Vagina (tissue), 2 donors: ENCODE data around the gene ITPR1. TPM values are rescaled to one million over a fixed set of nuclear protein-coding genes. Genes with fewer than 3 reads are reported as not detected.

Experiments
- DNase-seq, 2 donors: peaks; one replicate each; pipeline ENCODE4 v3.0.0-alpha.2; 2017; ENCODE audit errors: extremely low spot score in 2 of 2
- H3K27ac ChIP-seq: fragments of 200-600 bp; sonication (generic); one replicate; pipeline ENCODE4 v1.5.1; 2019
- H3K27me3 ChIP-seq: fragments of 200-600 bp; sonication (generic); one replicate; pipeline ENCODE4 v1.5.1; 2019
- H3K36me3 ChIP-seq, 2 donors: fragments of 200-600 bp; sonication (generic); one replicate each; pipeline ENCODE4 v1.5.1; 2017 to 2019
- H3K4me1 ChIP-seq: fragments of 200-600 bp; sonication (generic); one replicate; pipeline ENCODE4 v1.5.1; 2019
- H3K4me3 ChIP-seq, 2 donors: fragments of 200-600 bp; sonication (generic); 1 replicate in 1 of 2; 2 replicates in 1 of 2; pipeline ENCODE4 v1.5.1; 2016 to 2019
- H3K9me3 ChIP-seq: fragments of 200-600 bp; sonication (generic); one replicate; pipeline ENCODE4 v1.5.1; 2019
- POLR2A ChIP-seq, 2 donors: fragments of 450-650 bp; IDR thresholded peaks; one replicate each; pipeline ENCODE4 v1.6.1; 2017; ENCODE audit warnings: antibody characterized with exemption in 2 of 2, mild to moderate bottlenecking in 2 of 2, moderate library complexity in 2 of 2
- POLR2AphosphoS5 ChIP-seq, 2 donors: sonication (generic); formaldehyde crosslinking; IDR thresholded peaks; one replicate each; pipeline ENCODE4 v1.9.0; 2017; ENCODE audit warnings: antibody characterized with exemption in 2 of 2, mild to moderate bottlenecking in 2 of 2, low read depth in 1 of 2; ENCODE audit not compliant: insufficient read depth in 1 of 2
- intact Hi-C: fragments of 100-400 bp; cut with DNase I; formaldehyde crosslinking; loops from one replicate; pipeline ENCODE4 v1.15.1; 2023
- total RNA-seq: library from RNA; depleted of rRNA; stranded (reverse); fragments of >200 nt; gene quantifications from one replicate; pipeline ENCODE4 v1.2.3, GENCODE V29; 2016
- TF ChIP-seq, protein P1 (sequence below), 3 experiments: fragments of 450-650 bp in 2 of 3; fragments of 200-600 bp in 1 of 3; sonication (generic) in 1 of 3; IDR thresholded peaks; one replicate each; pipeline ENCODE4 v1.5.1; 2017 to 2019; ENCODE audit warnings: antibody characterized with exemption in 3 of 3, mild to moderate bottlenecking in 2 of 3, moderate library complexity in 2 of 3

The ITPR1 gene
- total RNA-seq, 1 donor from 2014 or later, result 108 TPM

DNA sequence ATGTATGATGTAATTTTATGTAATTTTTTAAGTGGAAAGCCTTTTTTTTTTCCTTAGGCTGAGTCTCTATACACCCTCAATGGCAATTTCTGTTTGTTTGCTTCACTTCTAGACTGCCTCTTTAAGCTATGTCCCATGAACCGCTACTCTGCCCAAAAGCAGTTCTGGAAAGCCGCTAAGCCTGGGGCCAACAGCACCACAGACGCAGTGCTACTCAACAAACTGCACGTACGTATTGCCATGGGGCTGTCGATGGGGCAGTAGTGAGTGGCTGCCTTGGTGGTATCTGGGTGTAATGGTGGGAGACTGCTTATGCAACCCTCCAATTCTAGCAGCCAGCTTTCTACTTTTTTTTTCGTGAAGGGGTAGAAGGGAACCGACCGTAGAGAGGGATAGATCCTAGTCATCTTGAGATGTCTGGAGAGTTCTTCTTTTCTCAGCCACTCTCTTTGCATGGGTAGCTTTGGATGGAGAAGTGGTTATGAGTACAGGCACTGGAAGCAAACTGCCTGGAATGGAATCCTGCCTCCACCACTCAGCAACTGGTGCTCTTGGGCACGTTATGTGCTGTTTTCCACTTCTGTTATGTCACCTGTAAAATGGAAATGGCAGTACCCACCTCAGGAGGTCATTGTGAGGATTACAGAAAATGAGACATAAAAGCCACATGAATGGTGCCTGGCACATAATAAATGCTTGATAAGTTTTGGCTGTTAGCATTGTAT lies 134.7 kb downstream of the ITPR1 start:
- Histone ChIP-seq H3K4me3 (no peak overlapping the region), H3K4me1 (no peaks in the 10 kb centered on the region), H3K36me3 (no peaks in the 10 kb centered on the region), H3K27me3 (no peaks in the 10 kb centered on the region), H3K9me3 (no peaks in the 10 kb centered on the region), H3K27ac (no peak overlapping the region)
- intact Hi-C loops, result no loop called here
- DNase-seq, result no peak
- TF ChIP-seq POLR2AphosphoS5 (IDR thresholded peaks at IDR 0.05; ENCODE audit: insufficient read depth in 1 of 2, low read depth in 1 of 2), result no peak
- TF ChIP-seq POLR2A (IDR thresholded peaks at IDR 0.05), result no peak
- TF ChIP-seq, protein P1, sequence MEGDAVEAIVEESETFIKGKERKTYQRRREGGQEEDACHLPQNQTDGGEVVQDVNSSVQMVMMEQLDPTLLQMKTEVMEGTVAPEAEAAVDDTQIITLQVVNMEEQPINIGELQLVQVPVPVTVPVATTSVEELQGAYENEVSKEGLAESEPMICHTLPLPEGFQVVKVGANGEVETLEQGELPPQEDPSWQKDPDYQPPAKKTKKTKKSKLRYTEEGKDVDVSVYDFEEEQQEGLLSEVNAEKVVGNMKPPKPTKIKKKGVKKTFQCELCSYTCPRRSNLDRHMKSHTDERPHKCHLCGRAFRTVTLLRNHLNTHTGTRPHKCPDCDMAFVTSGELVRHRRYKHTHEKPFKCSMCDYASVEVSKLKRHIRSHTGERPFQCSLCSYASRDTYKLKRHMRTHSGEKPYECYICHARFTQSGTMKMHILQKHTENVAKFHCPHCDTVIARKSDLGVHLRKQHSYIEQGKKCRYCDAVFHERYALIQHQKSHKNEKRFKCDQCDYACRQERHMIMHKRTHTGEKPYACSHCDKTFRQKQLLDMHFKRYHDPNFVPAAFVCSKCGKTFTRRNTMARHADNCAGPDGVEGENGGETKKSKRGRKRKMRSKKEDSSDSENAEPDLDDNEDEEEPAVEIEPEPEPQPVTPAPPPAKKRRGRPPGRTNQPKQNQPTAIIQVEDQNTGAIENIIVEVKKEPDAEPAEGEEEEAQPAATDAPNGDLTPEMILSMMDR (IDR thresholded peaks at IDR 0.05), result no peak

DNA sequence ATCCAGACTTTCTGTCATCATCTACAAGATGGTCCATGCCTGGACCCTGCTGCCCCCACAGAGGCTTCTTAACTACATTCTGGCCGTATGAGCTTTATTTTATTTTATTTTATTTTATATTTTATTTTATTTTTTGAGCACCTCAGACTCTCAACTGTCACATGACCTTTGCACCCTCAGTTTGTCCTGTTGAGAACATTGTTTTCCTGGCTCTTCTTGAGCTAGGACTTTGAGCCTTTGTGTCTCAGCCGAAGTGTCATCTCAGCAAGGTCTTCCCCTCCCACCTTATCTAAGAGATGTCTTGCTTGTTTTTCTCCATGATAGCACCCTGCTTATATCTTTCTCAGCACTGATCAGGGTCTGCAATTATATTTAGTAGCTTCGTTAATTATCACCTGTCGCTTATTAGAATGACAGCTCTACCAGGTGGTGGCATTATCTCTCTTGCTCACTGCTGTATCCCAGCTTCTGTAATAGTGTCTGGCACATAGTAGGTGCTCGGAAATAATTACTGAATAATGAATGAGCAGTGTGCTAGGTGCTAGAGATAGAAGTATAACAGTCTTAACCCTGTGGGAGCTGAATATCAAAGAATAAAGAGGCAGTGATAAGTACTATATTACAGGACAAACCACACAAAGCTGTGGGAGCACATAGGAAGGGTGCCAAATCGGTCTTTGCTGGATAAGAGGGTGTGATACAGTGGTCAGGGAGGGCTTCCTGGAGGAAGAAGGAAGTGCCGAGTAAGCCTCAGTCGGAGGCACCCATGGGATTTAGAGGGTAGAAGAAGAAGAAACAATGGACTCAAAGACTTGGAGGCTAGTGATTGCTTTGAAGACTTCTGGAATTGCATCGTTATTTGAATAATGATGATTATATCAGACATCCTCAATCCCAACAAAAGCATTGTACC lies 136.2 kb downstream of the ITPR1 start:
- intact Hi-C loops, result loop anchor here (5.0 to 10.0 kb wide), 2 partner anchors 125 to 277 kb away; no protein-coding TSS in a partner anchor
- TF ChIP-seq, protein P1 (IDR thresholded peaks at IDR 0.05), result no peak
- no peak for TF ChIP-seq POLR2AphosphoS5 (IDR thresholded peaks at IDR 0.05; ENCODE audit: insufficient read depth in 1 of 2, low read depth in 1 of 2)
- TF ChIP-seq POLR2A (IDR thresholded peaks at IDR 0.05), result no peak

GRCh38 chr3:4633078-4634004 lies 140.2 kb downstream of the ITPR1 start:
- Histone ChIP-seq H3K9me3 (no peaks in the 10 kb centered on the region), H3K27me3 (no peaks in the 10 kb centered on the region), H3K4me1 (no peaks in the 10 kb centered on the region), H3K27ac (no peak overlapping the region), H3K4me3 (no peak overlapping the region), H3K36me3 (no peaks in the 10 kb centered on the region)
- no peak for TF ChIP-seq POLR2AphosphoS5 (IDR thresholded peaks at IDR 0.05; ENCODE audit: insufficient read depth in 1 of 2, low read depth in 1 of 2)
- TF ChIP-seq, protein P1 (IDR thresholded peaks at IDR 0.05), result peak; percentile 28 to 76 (median 64)
- intact Hi-C loops, result loop anchor here (5.0 to 10.0 kb wide), 2 partner anchors 129 to 281 kb away; no protein-coding TSS in a partner anchor
- no peak for DNase-seq

More for the DNA sequence above, 136.2 kb downstream of the ITPR1 start:
- Histone ChIP-seq H3K27ac (no peak overlapping the region), H3K4me1 (no peaks in the 10 kb centered on the region), H3K27me3 (no peaks in the 10 kb centered on the region), H3K9me3 (no peaks in the 10 kb centered on the region), H3K36me3 (no peaks in the 10 kb centered on the region), H3K4me3 (no peak overlapping the region)
- no peak for DNase-seq

GRCh38 chr3:4634894-4635293 lies 141.7 kb downstream of the ITPR1 start:
- Histone ChIP-seq H3K4me3 (no peak overlapping the region), H3K27ac (no peak overlapping the region), H3K9me3 (no peaks in the 10 kb centered on the region), H3K36me3 (peaks cover 0 to 8% of the 10 kb centered on the region in 2 donors), H3K27me3 (no peaks in the 10 kb centered on the region), H3K4me1 (no peaks in the 10 kb centered on the region)
- intact Hi-C loops, result loop anchor here (5.0 to 10.0 kb wide), 2 partner anchors 130 to 283 kb away; no protein-coding TSS in a partner anchor
- DNase-seq, result no peak
- TF ChIP-seq POLR2A (IDR thresholded peaks at IDR 0.05), result no peak
- TF ChIP-seq POLR2AphosphoS5 (IDR thresholded peaks at IDR 0.05; ENCODE audit: insufficient read depth in 1 of 2, low read depth in 1 of 2), result no peak
- TF ChIP-seq, protein P1 (IDR thresholded peaks at IDR 0.05), result no peak
